Neural cell (in vitro differentiated cells): ENCODE data around the gene MSANTD2. TPM values are rescaled to one million over a fixed set of nuclear protein-coding genes. Genes with fewer than 3 reads are reported as not detected.

Source experiments
- H2AFZ ChIP-seq: fragments of 200-600, 300-800 bp; sonication (generic), shearing (Covaris generic); 2 replicates; pipeline ENCODE4 v1.6.0; 2014; ENCODE audit warnings: low read depth, mild to moderate bottlenecking, antibody characterized with exemption, low read length, moderate library complexity
- H3F3A ChIP-seq: fragments of 200-600 bp; shearing (Covaris generic); 2 replicates; pipeline ENCODE4 v1.6.1; 2016; ENCODE audit warnings: mild to moderate bottlenecking, moderate library complexity, mixed read lengths, antibody characterized with exemption, low read length; ENCODE audit not compliant: insufficient read depth, poor library complexity, severe bottlenecking
- H3K27ac ChIP-seq: fragments of 200-600, 300-800 bp; sonication (generic), shearing (Covaris generic); 2 replicates; pipeline ENCODE4 v1.5.1; 2014; ENCODE audit warnings: mild to moderate bottlenecking, low read length, moderate library complexity
- H3K27me3 ChIP-seq: fragments of 300-800, 200-600 bp; sonication (generic), shearing (Covaris generic); 2 replicates; pipeline ENCODE4 v1.6.0; 2014; ENCODE audit warnings: mild to moderate bottlenecking, low read depth, low read length, moderate library complexity; ENCODE audit not compliant: insufficient read depth
- H3K36me3 ChIP-seq: fragments of 300-800, 200-600 bp; sonication (generic), shearing (Covaris generic); 2 replicates; pipeline ENCODE4 v1.5.1; 2014; ENCODE audit warnings: mild to moderate bottlenecking, antibody characterized with exemption, low read length, moderate library complexity; ENCODE audit not compliant: insufficient read depth
- H3K4me2 ChIP-seq: fragments of 300-800, 200-600 bp; sonication (generic), shearing (Covaris generic); 2 replicates; pipeline ENCODE4 v1.6.0; 2014; ENCODE audit warnings: mild to moderate bottlenecking, low read length
- H3K4me3 ChIP-seq: fragments of 300-800, 200-600 bp; sonication (generic), shearing (Covaris generic); 2 replicates; pipeline ENCODE4 v1.5.1; 2014; ENCODE audit warnings: mild to moderate bottlenecking, low read length, moderate library complexity
- H3K79me2 ChIP-seq: fragments of 200-600 bp; shearing (Covaris generic); replicated peaks from 2 replicates; pipeline ENCODE4 v1.6.0; 2014; ENCODE audit warnings: mild to moderate bottlenecking, low read length, moderate library complexity; ENCODE audit not compliant: insufficient read depth
- H3K9ac ChIP-seq: fragments of 300-800, 200-600 bp; sonication (generic), shearing (Covaris generic); 2 replicates; pipeline ENCODE4 v1.6.1; 2016; ENCODE audit warnings: mild to moderate bottlenecking, low read length, mixed read lengths
- H3K9me2 ChIP-seq: fragments of 200-600 bp; shearing (Covaris generic); 2 replicates; pipeline ENCODE4 v1.6.1; 2016; ENCODE audit warnings: mild to moderate bottlenecking, low read length, mixed read lengths; ENCODE audit not compliant: insufficient read depth
- H3K9me3 ChIP-seq: fragments of 200-600, 300-800 bp; sonication (generic), shearing (Covaris generic); 2 replicates; pipeline ENCODE4 v1.6.1; 2016; ENCODE audit warnings: mild to moderate bottlenecking, mixed run types, low read length, moderate library complexity, mixed read lengths
- H4K20me1 ChIP-seq: fragments of 200-600 bp; shearing (Covaris generic); 2 replicates; pipeline ENCODE4 v1.6.1; 2016; ENCODE audit warnings: mild to moderate bottlenecking, mixed run types; ENCODE audit not compliant: insufficient read depth
- CTCF ChIP-seq: fragments of 450-650 bp; IDR thresholded peaks from 2 replicates; pipeline ENCODE4 v1.5.1; 2014; ENCODE audit warnings: antibody characterized with exemption, mild to moderate bottlenecking, moderate library complexity; ENCODE audit not compliant: poor library complexity, severe bottlenecking
- EP300 ChIP-seq: fragments of 450-650 bp; conservative IDR thresholded peaks from 2 replicates; pipeline ENCODE4 v1.6.1; 2014; ENCODE audit warnings: antibody characterized with exemption, mild to moderate bottlenecking, moderate library complexity; ENCODE audit not compliant: poor library complexity, severe bottlenecking
- EZH2 ChIP-seq: fragments of 200-600, 300-800 bp; shearing (Covaris generic), sonication (generic); IDR thresholded peaks from 2 replicates; pipeline ENCODE4 v1.6.1; 2014; ENCODE audit warnings: antibody characterized with exemption, low read length, borderline replicate concordance, mild to moderate bottlenecking; ENCODE audit not compliant: insufficient read depth, poor library complexity, severe bottlenecking
- MXI1 ChIP-seq: fragments of 450-650 bp; conservative IDR thresholded peaks from 2 replicates; pipeline ENCODE4 v1.6.1; 2014; ENCODE audit warnings: antibody characterized with exemption, mild to moderate bottlenecking; ENCODE audit not compliant: poor library complexity, severe bottlenecking
- POLR2AphosphoS5 ChIP-seq: IDR thresholded peaks from 2 replicates; pipeline ENCODE4 v1.6.1; 2012
- RAD21 ChIP-seq: fragments of 450-650 bp; conservative IDR thresholded peaks from 2 replicates; pipeline ENCODE4 v1.6.1; 2014; ENCODE audit warnings: antibody characterized with exemption, mild to moderate bottlenecking, moderate library complexity
- SMC3 ChIP-seq: fragments of 450-650 bp; conservative IDR thresholded peaks from 2 replicates; pipeline ENCODE4 v1.6.1; 2014; ENCODE audit warnings: antibody characterized with exemption, mild to moderate bottlenecking, moderate library complexity; ENCODE audit not compliant: poor library complexity
- TAF1 ChIP-seq: IDR thresholded peaks from 2 replicates; pipeline ENCODE4 v1.6.1; 2012; ENCODE audit warnings: low read depth
- polyA plus RNA-seq: library from polyadenylated mRNA; depleted of rRNA; stranded (reverse); fragments of >200 nt; gene quantifications from 2 replicates; pipeline ENCODE4 v1.2.3, GENCODE V29; 2014

Gene MSANTD2
- polyA plus RNA-seq, 1 donor from 2014 or later = 45.3 TPM

GRCh38 chr11:124839128-124839971, 39.1 kb upstream of the MSANTD2 start:
- Histone ChIP-seq H3K4me2 (no peak overlapping the region), H3F3A (no peaks in the 10 kb centered on the region), H3K9me3 (no peaks in the 10 kb centered on the region), H3K9me2 (no peaks in the 10 kb centered on the region), H3K27ac (no peak overlapping the region), H3K79me2 (no peaks in the 10 kb centered on the region), H3K27me3 (peaks cover 62% of the 10 kb centered on the region), H2AFZ (peak overlapping the region; percentile 25), H4K20me1 (no peaks in the 10 kb centered on the region), H3K4me3 (peak overlapping the region; percentile 67), H3K36me3 (no peaks in the 10 kb centered on the region), H3K9ac (peak overlapping the region; percentile 57)
- TF ChIP-seq MXI1 (peak; percentile 14), POLR2AphosphoS5 (peak; percentile 43), TAF1 (no peak)

- H3K4me2 ChIP-seq = no peak overlapping the region
- H3K9ac ChIP-seq = peak overlapping the region; percentile 57
- no peak overlapping the region for H2AFZ ChIP-seq
These were observed 38.6 kb upstream of the MSANTD2 start for GRCh38 chr11:124838805-124839127.

GRCh38 chr11:124837491-124837856, 37.3 kb upstream of the MSANTD2 start:
- Histone ChIP-seq H3K36me3 (no peaks in the 10 kb centered on the region), H3K4me3 (peak overlapping the region; percentile 30), H2AFZ (no peak overlapping the region), H4K20me1 (no peaks in the 10 kb centered on the region), H3K9me2 (no peaks in the 10 kb centered on the region), H3K79me2 (no peaks in the 10 kb centered on the region), H3K9me3 (no peaks in the 10 kb centered on the region), H3K27ac (no peak overlapping the region), H3F3A (no peaks in the 10 kb centered on the region), H3K9ac (no peak overlapping the region), H3K4me2 (no peak overlapping the region), H3K27me3 (peaks cover 47% of the 10 kb centered on the region)
- peak; percentile 60 for TF ChIP-seq CTCF
- no peak for TF ChIP-seq MXI1
- no peak for TF ChIP-seq SMC3
- TF ChIP-seq RAD21 = peak; percentile 1

More at GRCh38 chr11:124838805-124839127, 38.6 kb upstream of the MSANTD2 start:
- Histone ChIP-seq H4K20me1 (no peaks in the 10 kb centered on the region), H3K9me3 (no peaks in the 10 kb centered on the region), H3K9me2 (no peaks in the 10 kb centered on the region), H3K27ac (no peak overlapping the region), H3K36me3 (no peaks in the 10 kb centered on the region), H3K79me2 (no peaks in the 10 kb centered on the region), H3K27me3 (peaks cover 60% of the 10 kb centered on the region), H3F3A (no peaks in the 10 kb centered on the region), H3K4me3 (peak overlapping the region; percentile 67)
- TF ChIP-seq EZH2 = no peak
- no peak for TF ChIP-seq CTCF
- TF ChIP-seq POLR2AphosphoS5 = no peak
- no peak for TF ChIP-seq EP300
- no peak for TF ChIP-seq RAD21
- TF ChIP-seq SMC3 = no peak
- TF ChIP-seq TAF1 = no peak
